Skeletal muscle satellite cell (primary cell): ENCODE measurements around the gene KCNG3.

Experiments
- H3K27me3 ChIP-seq: 2 replicates; pipeline ENCODE4 v1.7.0; 2013; ENCODE audit warnings: low read length; ENCODE audit not compliant: control insufficient read depth, insufficient read depth
- H3K36me3 ChIP-seq: 2 replicates; pipeline ENCODE4 v1.7.0; 2013; ENCODE audit warnings: mild to moderate bottlenecking, control low read depth, low read length; ENCODE audit not compliant: insufficient read depth
- H3K4me1 ChIP-seq: 2 replicates; pipeline ENCODE4 v1.7.0; 2013; ENCODE audit warnings: low read length; ENCODE audit not compliant: control insufficient read depth, insufficient read depth
- H3K4me2 ChIP-seq: 2 replicates; pipeline ENCODE4 v1.7.0; 2013; ENCODE audit warnings: mild to moderate bottlenecking, low read length
- H3K4me3 ChIP-seq: 2 replicates; pipeline ENCODE4 v1.7.0; 2013; ENCODE audit warnings: low read length
- H3K9ac ChIP-seq: 2 replicates; pipeline ENCODE4 v1.7.0; 2013; ENCODE audit warnings: mild to moderate bottlenecking, low read depth, low read length, moderate library complexity
- H3K9me3 ChIP-seq: replicated peaks from 2 replicates; pipeline ENCODE4 v1.7.0; 2013; ENCODE audit warnings: mild to moderate bottlenecking, control low read depth, low read length

The KCNG3 gene

GRCh38 chr2:42474765-42475454, 18.9 kb downstream of the KCNG3 start:
- Histone ChIP-seq H3K4me1 (no peaks in the 10 kb centered on the region), H3K36me3 (no peaks in the 10 kb centered on the region), H3K4me2 (no peak overlapping the region), H3K9ac (no peak overlapping the region), H3K27me3 (no peaks in the 10 kb centered on the region), H3K9me3 (no peaks in the 10 kb centered on the region), H3K4me3 (no peak overlapping the region)

GRCh38 chr2:42470706-42471105, 23.1 kb downstream of the KCNG3 start:
- H3K27me3 ChIP-seq = peaks cover 3% of the 10 kb centered on the region
- H3K4me3 ChIP-seq = no peak overlapping the region
- no peaks in the 10 kb centered on the region for H3K36me3 ChIP-seq
- H3K9ac ChIP-seq = no peak overlapping the region
- H3K4me1 ChIP-seq = no peaks in the 10 kb centered on the region
- H3K9me3 ChIP-seq = no peaks in the 10 kb centered on the region
- H3K4me2 ChIP-seq = no peak overlapping the region

- Histone ChIP-seq H3K36me3 (no peaks in the 10 kb centered on the region), H3K4me2 (no peak overlapping the region), H3K27me3 (peaks cover 29% of the 10 kb centered on the region), H3K4me3 (no peak overlapping the region), H3K9ac (no peak overlapping the region), H3K9me3 (no peaks in the 10 kb centered on the region), H3K4me1 (no peaks in the 10 kb centered on the region)
Measured at GRCh38 chr2:42464631-42465030, 29.2 kb downstream of the KCNG3 start.

GRCh38 chr2:42463570-42463969, 30.2 kb downstream of the KCNG3 start:
- Histone ChIP-seq H3K4me1 (no peaks in the 10 kb centered on the region), H3K27me3 (peaks cover 28% of the 10 kb centered on the region), H3K9me3 (no peaks in the 10 kb centered on the region), H3K4me3 (no peak overlapping the region), H3K36me3 (no peaks in the 10 kb centered on the region), H3K4me2 (no peak overlapping the region), H3K9ac (no peak overlapping the region)

- Histone ChIP-seq H3K36me3 (no peaks in the 10 kb centered on the region), H3K4me2 (no peak overlapping the region), H3K27me3 (peaks cover 29% of the 10 kb centered on the region), H3K9me3 (no peaks in the 10 kb centered on the region), H3K9ac (no peak overlapping the region), H3K4me1 (no peaks in the 10 kb centered on the region), H3K4me3 (no peak overlapping the region)
Measured at GRCh38 chr2:42459296-42459695, 34.5 kb downstream of the KCNG3 start.

- H3K27me3 ChIP-seq = peaks cover 20% of the 10 kb centered on the region
- no peak overlapping the region for H3K9ac ChIP-seq
- H3K36me3 ChIP-seq = no peaks in the 10 kb centered on the region
- no peaks in the 10 kb centered on the region for H3K9me3 ChIP-seq
- H3K4me1 ChIP-seq = no peaks in the 10 kb centered on the region
- H3K4me3 ChIP-seq = no peak overlapping the region
- H3K4me2 ChIP-seq = no peak overlapping the region
Measured at GRCh38 chr2:42458396-42458795, 35.4 kb downstream of the KCNG3 start.

- no peaks in the 10 kb centered on the region for H3K4me1 ChIP-seq
- no peaks in the 10 kb centered on the region for H3K9me3 ChIP-seq
- no peak overlapping the region for H3K9ac ChIP-seq
- H3K36me3 ChIP-seq = no peaks in the 10 kb centered on the region
- no peak overlapping the region for H3K4me2 ChIP-seq
- no peak overlapping the region for H3K4me3 ChIP-seq
- H3K27me3 ChIP-seq = peaks cover 11% of the 10 kb centered on the region
Measured at GRCh38 chr2:42457011-42457410, 36.8 kb downstream of the KCNG3 start.

- Histone ChIP-seq H3K4me2 (no peak overlapping the region), H3K9me3 (no peaks in the 10 kb centered on the region), H3K9ac (no peak overlapping the region), H3K4me3 (no peak overlapping the region), H3K27me3 (peaks cover 5% of the 10 kb centered on the region), H3K36me3 (no peaks in the 10 kb centered on the region), H3K4me1 (no peaks in the 10 kb centered on the region)
Measured at GRCh38 chr2:42456126-42456839, 37.5 kb downstream of the KCNG3 start.

- no peaks in the 10 kb centered on the region for H3K27me3 ChIP-seq
- H3K36me3 ChIP-seq = no peaks in the 10 kb centered on the region
- no peaks in the 10 kb centered on the region for H3K9me3 ChIP-seq
Measured at GRCh38 chr2:42452545-42452944, 41.2 kb downstream of the KCNG3 start.

GRCh38 chr2:42450136-42450535, 43.6 kb downstream of the KCNG3 start:
- Histone ChIP-seq H3K4me1 (no peaks in the 10 kb centered on the region), H3K4me2 (no peak overlapping the region), H3K4me3 (no peak overlapping the region), H3K36me3 (no peaks in the 10 kb centered on the region), H3K9me3 (no peaks in the 10 kb centered on the region), H3K27me3 (no peaks in the 10 kb centered on the region), H3K9ac (no peak overlapping the region)

More at GRCh38 chr2:42452545-42452944, 41.2 kb downstream of the KCNG3 start:
- Histone ChIP-seq H3K9ac (no peak overlapping the region), H3K4me2 (no peak overlapping the region), H3K4me3 (no peak overlapping the region), H3K4me1 (no peaks in the 10 kb centered on the region)

- Histone ChIP-seq H3K4me3 (no peak overlapping the region), H3K4me2 (no peak overlapping the region), H3K9ac (no peak overlapping the region), H3K9me3 (no peaks in the 10 kb centered on the region), H3K4me1 (no peaks in the 10 kb centered on the region), H3K27me3 (peaks cover 2% of the 10 kb centered on the region), H3K36me3 (no peaks in the 10 kb centered on the region)
Measured at GRCh38 chr2:42449163-42450087, 44.4 kb downstream of the KCNG3 start.
